ENCODE data around the gene OPALIN. TPM values are rescaled to one million over a fixed set of nuclear protein-coding genes. Genes with fewer than 3 reads are reported as not detected.
A peak's percentile ranks its signal among the peaks of the same experiment; 100 is the strongest.

Gene OPALIN
- total and polyA plus RNA-seq, 5 experiments from 2014 or later: not detected

DNA sequence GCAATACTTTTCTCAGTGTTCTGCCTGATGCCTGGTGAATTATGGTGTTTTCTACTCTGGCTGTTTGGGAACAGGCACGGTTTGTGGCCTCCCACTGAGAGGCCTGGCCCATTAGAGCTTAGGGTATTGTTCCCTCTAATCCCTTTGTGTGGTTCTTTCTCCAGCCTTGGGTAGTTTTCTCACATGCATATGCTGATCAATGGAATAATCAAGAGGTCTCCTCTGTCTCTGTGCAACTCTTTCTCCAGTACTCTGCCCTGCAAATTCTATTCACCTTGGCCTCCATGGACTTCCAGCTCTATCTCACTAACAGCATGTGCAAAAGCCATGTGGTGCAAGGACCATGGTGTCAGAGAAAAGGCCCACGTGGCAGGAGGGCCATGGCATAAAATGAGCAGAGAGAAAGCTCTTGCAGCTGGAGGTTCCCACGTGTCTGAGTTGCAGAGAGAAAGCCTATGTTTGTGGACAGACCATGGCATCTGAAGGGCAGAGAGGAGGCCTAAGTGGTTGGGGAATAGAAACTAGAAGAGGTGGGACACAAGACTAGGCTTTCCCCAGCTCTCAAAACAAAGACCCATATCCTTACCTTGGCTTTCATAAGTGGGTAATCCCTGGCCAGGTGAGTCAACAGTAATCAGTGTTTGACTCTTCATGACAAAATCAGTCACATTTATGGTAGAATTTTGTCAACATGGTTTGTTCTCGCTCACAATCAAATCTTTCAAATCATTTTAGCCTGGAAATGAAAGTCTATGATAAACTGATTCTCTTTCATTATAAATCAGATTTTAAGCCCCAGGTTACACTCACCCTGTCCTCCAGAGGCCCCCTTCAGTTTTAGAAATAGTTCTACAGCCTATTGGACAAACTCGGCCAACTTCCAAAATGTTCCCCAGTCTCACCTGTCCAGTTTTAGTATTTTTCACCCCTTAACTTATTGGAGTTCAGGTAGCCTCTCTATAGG, 17.3 kb downstream of the OPALIN start:
- Mint-ChIP-seq H3K9me3 (peaks cover 0 to 8% (median 2%) of the 10 kb centered on the region in 9 donors), H3K36me3 (peaks cover 0 to 8% (median 6%) of the 10 kb centered on the region in 3 donors), H3K27me3 (peaks cover 0 to 9% (median 0%) of the 10 kb centered on the region in 5 donors), H3K27ac (no peak overlapping the region), H3K4me1 (peaks cover 0 to 5% (median 0%) of the 10 kb centered on the region in 4 donors), H3K4me3 (no peak overlapping the region)
- DNase-seq (no peak), ATAC-seq (no peak)
- POLR2A ChIA-PET: interaction anchor here (0.6 kb wide), 1 partner anchor 112 kb away, joined by 3 read pairs; no protein-coding TSS in a partner anchor

DNA sequence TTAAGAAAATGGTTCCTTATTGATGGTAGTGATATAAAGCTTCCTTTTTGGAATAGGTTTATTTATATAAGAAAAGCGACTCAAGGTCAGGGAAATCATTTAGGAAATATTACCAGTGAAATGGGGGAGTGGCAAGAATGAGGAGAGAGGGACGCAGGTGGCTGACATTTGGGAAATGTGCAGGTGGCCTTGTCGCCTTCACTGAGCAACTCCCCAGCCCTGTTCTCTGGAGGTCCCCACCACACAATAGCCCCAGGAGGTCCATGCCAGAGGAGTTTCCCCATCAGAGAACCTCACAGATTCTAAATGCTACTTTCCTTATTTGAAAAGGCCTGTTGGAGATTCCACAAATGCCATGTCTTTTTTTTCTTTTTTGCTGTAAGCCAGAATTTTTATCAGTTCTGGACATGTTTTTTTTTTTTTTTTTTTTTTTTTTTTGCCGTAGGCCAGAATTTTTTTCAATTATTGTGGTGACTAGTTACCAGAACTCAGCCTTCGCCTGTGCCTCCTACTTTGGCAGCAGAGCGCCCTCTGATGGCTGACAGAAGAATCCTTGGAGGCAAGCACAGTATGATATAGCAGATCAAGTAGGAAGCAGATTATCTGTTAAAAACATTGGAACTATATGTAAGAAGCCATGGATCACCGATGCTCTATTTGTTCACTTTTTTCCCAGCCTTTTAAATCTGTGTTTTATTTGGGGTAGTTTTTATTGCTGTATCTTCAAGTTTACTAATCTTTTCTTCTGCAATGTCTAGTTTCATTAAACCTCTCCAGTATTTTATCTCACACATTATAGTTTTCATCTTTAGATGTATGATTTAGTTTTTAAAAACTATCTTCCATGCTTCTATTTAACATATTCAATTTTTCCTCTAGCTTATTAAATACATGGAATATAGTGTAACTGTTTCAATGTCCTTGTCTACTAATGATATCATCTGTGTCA, 18.6 kb downstream of the OPALIN start:
- ATAC-seq (peak; percentile 84 to 90), DNase-seq (peak; percentile 45 to 84 (median 62))
- Mint-ChIP-seq H3K4me3 (peak overlapping the region in 1 of 10 donors; percentile 29), H3K9me3 (no peaks in the 10 kb centered on the region), H3K27me3 (peaks cover 0 to 9% (median 0%) of the 10 kb centered on the region in 5 donors), H3K27ac (peak overlapping the region in 1 of 10 donors; percentile 36), H3K36me3 (no peaks in the 10 kb centered on the region), H3K4me1 (peaks cover 0 to 5% (median under 1%) of the 10 kb centered on the region in 4 donors)
- POLR2A ChIA-PET: no interaction called here

DNA sequence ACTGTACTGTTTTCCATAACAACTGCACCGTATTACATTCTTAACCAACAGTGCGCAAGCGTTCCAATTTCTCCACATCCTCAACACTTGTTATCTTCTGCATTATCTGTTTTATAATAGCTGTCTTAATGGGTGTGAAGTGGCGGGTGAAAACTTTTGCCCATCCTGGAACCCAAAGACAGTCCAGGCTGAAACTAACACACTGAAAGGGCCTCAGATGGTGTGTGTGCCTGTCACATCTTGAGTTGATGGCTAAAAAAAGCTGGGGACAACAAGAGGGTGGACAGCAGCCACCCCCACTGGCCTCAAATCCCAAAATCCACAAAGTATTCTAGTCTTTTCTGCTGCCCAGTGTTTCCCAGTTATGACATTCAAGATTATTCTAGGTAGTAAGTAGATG, 19.4 kb downstream of the OPALIN start:
- no peak for ATAC-seq
- Mint-ChIP-seq H3K27me3 (peaks cover 0 to 9% (median 0%) of the 10 kb centered on the region in 5 donors), H3K36me3 (no peaks in the 10 kb centered on the region), H3K4me1 (peaks cover 0 to 9% (median 6%) of the 10 kb centered on the region in 4 donors), H3K9me3 (no peaks in the 10 kb centered on the region), H3K4me3 (no peak overlapping the region), H3K27ac (peak overlapping the region in 2 of 10 donors; percentile 16 to 22)
- DNase-seq: no peak
- POLR2A ChIA-PET: no interaction called here

DNA sequence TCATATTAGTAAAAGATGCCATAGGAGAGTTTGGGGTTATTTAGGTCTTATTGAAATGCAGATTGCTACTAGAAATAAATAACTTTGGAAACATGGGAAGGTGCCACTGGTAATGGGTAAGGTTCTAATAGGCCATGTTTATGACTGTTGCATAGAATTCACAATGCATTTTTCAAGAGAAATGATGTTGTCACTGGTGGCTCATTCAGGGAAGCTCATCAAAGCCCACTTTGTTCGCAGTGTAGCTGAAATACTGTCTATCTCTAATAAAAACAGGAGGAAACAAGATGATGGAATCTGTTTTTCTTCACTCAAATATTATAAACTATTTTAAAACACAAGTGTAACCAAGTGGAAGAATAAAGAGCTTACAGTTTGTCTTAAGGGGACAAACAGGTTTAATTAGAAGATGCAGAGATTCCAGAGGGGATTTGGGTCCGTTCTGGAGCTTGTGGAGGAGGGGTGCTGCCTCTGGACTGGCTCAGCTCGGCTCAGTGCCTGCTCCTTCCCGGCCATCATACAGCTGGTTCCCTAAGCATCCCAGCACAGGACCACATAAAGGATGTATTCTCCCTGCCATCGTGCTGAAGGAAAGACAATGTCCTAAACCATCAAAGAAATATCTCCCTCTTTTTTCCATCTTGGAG, 20.4 kb downstream of the OPALIN start:
- POLR2A ChIA-PET: no interaction called here
- H3K27me3 Mint-ChIP-seq: peaks cover 0 to 4% (median 0%) of the 10 kb centered on the region in 5 donors

DNA sequence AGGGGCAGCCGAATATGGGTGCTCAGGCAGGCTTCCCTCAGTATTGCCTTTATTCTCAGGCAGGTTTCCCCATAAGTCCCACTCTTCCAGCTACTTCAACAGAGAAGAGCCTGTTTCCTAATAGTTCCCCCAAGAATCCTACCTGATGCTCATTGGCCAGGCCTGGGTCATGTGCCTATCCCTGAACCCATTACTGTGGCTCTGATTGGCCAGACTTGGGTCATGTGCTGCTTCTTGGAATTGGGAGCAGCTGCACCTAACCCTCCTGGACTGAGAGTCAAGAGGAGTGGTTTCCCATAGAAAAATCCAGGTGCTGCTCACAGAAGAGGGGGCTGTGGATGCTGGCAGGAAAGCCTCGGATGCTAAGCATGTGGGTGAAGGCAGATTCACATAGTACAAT, 21.7 kb downstream of the OPALIN start:
- Mint-ChIP-seq H3K9me3 (no peaks in the 10 kb centered on the region), H3K36me3 (no peaks in the 10 kb centered on the region), H3K4me1 (peaks cover 10 to 29% (median 24%) of the 10 kb centered on the region in 4 donors), H3K4me3 (no peak overlapping the region), H3K27me3 (peaks cover 0 to 2% (median 0%) of the 10 kb centered on the region in 5 donors), H3K27ac (no peak overlapping the region)
- no peak for DNase-seq
- ATAC-seq: no peak
- POLR2A ChIA-PET: no interaction called here

More for the DNA sequence above, 20.4 kb downstream of the OPALIN start:
- Mint-ChIP-seq H3K27ac (no peak overlapping the region), H3K4me1 (peaks cover 3 to 16% (median 11%) of the 10 kb centered on the region in 4 donors), H3K36me3 (no peaks in the 10 kb centered on the region), H3K4me3 (no peak overlapping the region), H3K9me3 (no peaks in the 10 kb centered on the region)
- no peak for DNase-seq
- ATAC-seq: no peak

DNA sequence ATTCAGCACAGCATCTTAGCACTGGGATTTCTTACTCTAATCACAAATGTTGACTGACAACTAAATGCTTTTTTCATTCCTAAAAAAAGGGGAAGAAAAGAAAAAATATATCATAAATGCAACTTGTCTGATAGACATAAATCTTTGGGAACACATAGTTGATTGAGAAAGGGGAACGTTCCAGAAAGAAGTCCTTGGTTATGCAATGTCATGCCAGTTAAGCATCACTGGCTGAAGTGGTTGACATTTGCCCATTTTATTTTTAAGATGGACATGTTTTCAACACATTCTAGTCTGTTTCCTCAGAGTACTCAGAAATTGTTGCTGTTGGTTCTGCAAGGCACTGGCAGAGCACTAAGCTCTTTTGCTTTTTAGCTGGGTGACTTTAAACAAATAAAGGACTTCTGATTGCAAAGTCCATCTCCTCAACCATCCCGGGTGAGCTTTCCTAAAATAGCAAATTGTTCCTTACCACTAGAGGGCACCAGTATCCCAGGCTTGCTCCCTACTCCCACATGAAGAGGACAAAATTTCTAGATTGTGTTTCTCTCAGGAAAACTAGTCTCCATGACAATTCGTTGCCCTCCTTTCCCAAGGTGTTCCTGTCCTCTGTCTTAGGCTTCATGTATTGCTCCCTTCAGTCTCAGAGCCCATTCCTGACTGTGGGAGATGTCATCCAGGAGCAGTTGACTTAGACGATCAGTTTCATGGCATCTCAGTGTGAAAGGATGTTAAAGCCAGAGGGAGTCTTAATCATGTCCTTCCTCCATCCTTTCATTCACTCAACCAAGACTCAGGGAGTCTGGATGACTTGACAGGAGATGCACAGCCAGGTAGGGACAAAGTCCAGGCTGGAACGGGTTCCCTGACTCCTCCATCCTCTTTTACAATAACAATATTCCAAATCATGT, 23.9 kb downstream of the OPALIN start:
- Mint-ChIP-seq H3K9me3 (no peaks in the 10 kb centered on the region), H3K27me3 (peaks cover 0 to 2% (median 0%) of the 10 kb centered on the region in 5 donors), H3K27ac (peak overlapping the region in 1 of 10 donors; percentile 24), H3K4me1 (peaks cover 10 to 31% (median 24%) of the 10 kb centered on the region in 4 donors), H3K4me3 (no peak overlapping the region), H3K36me3 (no peaks in the 10 kb centered on the region)
- POLR2A ChIA-PET: interaction anchor here (0.6 kb wide), 1 partner anchor 55 kb away, joined by 5 read pairs; no protein-coding TSS in a partner anchor
- DNase-seq (peak in 2 of 10 donors; percentile 6 to 14), ATAC-seq (no peak)

DNA sequence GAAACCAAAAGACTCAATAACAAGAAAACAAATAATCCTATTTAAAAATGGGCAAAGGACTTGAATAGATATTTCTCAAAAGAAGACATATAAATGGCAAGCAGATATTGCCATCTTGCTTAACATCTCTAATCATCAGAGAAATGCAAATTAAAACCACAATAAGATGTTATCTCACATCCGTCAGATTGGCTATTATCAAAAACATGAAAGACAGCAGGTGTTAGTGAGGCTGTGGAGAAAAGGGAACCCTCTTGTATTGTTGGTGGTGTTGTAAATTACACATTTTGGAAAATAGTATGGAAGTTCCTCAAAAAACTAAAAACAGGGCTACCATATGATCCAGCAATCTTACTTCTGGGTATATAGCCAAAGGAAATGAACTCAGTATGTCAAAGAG, 25.7 kb downstream of the OPALIN start:
- Mint-ChIP-seq H3K27me3 (peaks cover 0 to 2% (median 0%) of the 10 kb centered on the region in 5 donors), H3K4me1 (peaks cover 10 to 31% (median 24%) of the 10 kb centered on the region in 4 donors), H3K36me3 (no peaks in the 10 kb centered on the region), H3K9me3 (no peaks in the 10 kb centered on the region), H3K4me3 (peak overlapping the region in 6 of 10 donors; percentile 11 to 69 (median 28)), H3K27ac (peak overlapping the region in 2 of 10 donors; percentile 36 to 55)
- POLR2A ChIA-PET: no interaction called here
- ATAC-seq (peak; percentile 81 to 85), DNase-seq (peak in 3 of 10 donors; percentile 26 to 57 (median 52))

DNA sequence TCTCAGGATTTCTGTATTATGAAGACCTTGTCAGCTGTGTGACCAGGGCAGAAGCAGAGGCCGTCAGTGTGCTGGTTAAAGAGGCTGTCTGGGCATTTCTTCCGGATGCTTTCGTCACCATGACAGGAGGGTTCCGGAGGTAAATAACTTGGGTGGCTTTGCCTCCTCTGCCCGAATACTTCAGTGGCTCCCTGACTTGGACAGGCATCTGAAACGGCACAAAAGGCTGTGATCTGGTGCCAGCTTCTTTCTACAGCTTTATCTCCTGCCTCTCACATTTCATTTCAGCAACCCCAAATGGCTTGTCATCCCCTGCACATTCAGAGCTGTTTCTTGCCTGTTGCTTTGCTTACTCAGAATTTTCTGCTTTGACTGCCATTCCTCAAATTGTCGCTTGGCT, 31.3 kb downstream of the OPALIN start:
- H3K27me3 Mint-ChIP-seq: peaks cover 0 to 3% (median 0%) of the 10 kb centered on the region in 5 donors
- H3K27ac Mint-ChIP-seq: no peak overlapping the region
- peaks cover 3 to 5% (median 4%) of the 10 kb centered on the region in 4 donors for H3K4me1 Mint-ChIP-seq
- POLR2A ChIA-PET: no interaction called here
- H3K9me3 Mint-ChIP-seq: no peaks in the 10 kb centered on the region
- ATAC-seq (no peak), DNase-seq (no peak)
- no peaks in the 10 kb centered on the region for H3K36me3 Mint-ChIP-seq
- H3K4me3 Mint-ChIP-seq: no peak overlapping the region

DNA sequence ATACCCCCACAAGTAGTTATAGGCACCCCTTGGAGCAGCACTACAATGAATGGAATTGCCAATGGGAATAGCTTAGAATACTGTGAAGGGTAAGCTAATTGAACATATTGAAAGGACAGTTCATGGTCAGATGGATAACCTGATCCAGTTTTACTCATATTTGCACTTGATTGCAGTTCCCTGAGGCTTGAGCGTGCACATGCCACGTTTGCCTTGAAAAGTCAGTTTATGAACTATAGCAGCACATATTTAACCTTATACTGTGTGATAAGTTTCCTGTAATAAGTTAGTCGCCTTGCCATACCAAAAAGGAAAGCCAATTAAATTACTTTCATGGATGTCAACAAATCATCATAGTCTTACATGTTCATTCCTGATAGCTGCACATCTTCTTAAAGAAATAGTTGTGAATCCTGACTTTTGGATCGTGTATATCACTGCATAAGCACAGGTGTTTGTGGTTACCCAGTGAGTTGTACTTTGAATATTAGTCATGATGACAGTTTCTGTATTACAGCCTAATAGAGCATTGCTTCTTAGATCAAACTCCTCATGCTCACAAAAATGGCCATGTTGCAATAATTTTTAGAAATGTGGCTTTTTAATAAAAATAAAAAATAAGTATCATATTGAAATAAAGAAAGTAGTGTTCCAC, 33.0 kb downstream of the OPALIN start:
- DNase-seq (no peak), ATAC-seq (no peak)
- POLR2A ChIA-PET: no interaction called here
- Mint-ChIP-seq H3K36me3 (no peaks in the 10 kb centered on the region), H3K9me3 (no peaks in the 10 kb centered on the region), H3K27me3 (peaks cover 0 to 3% (median 0%) of the 10 kb centered on the region in 5 donors), H3K4me3 (no peak overlapping the region), H3K4me1 (peaks cover 0 to 3% (median 0%) of the 10 kb centered on the region in 4 donors), H3K27ac (no peak overlapping the region)

DNA sequence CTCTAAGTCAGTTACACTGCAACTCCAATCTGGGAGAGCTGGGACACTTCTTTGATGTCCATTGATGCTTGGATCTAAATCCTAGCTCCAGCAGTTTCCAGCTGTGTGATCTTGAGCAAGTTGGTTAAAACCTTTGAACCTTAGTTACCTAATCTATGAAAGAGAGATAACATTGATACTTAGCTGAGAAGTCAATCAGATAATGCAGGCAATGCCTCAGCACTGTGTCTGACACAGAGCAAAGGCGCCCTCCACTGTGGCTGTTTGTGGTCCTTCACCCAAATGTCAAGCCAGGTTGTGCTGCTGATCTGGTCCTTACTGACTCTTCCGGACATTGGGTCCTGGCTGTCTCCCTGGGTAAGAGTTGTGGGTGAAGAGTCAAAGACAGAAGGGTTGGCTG, 34.4 kb downstream of the OPALIN start:
- Mint-ChIP-seq H3K27ac (peak overlapping the region in 1 of 10 donors; percentile 82), H3K36me3 (no peaks in the 10 kb centered on the region), H3K9me3 (no peaks in the 10 kb centered on the region), H3K4me1 (peaks cover 0 to 3% (median 0%) of the 10 kb centered on the region in 4 donors), H3K27me3 (peaks cover 0 to 3% (median 0%) of the 10 kb centered on the region in 5 donors), H3K4me3 (no peak overlapping the region)
- DNase-seq (no peak), ATAC-seq (no peak)
- POLR2A ChIA-PET: no interaction called here

DNA sequence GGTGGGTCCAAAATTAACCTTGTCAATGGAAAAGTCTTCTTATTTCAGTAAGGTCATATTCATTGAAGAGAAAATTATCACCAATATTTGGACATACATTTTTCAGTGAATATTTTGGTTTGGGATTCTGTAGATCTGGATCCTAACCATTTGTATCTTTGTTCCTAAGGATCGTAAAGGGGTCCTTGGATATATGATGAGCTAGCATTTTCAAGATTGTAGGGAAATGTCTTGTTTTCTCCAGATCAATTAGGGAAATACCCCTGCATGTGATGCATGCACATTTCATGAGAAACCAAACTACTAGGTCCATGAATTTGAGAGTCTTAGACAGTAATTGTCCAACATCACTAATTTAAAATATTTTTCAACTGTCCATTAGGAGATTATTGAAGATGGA, 36.5 kb downstream of the OPALIN start:
- DNase-seq (no peak), ATAC-seq (no peak)
- H3K27ac Mint-ChIP-seq: no peak overlapping the region
- no peaks in the 10 kb centered on the region for H3K36me3 Mint-ChIP-seq
- no peaks in the 10 kb centered on the region for H3K9me3 Mint-ChIP-seq
- POLR2A ChIA-PET: interaction anchor here (1.4 kb wide), 1 partner anchor 192 kb away, joined by 3 read pairs; the partner anchor contains the start of gene ZNF518A
- H3K4me3 Mint-ChIP-seq: no peak overlapping the region
- peaks cover 0 to 3% (median 0%) of the 10 kb centered on the region in 5 donors for H3K27me3 Mint-ChIP-seq
- peaks cover 0 to 2% (median 0%) of the 10 kb centered on the region in 4 donors for H3K4me1 Mint-ChIP-seq
